IMR-90 (cell line): ENCODE results near the gene MEIS1. TPM values are rescaled to one million over a fixed set of nuclear protein-coding genes. Genes with fewer than 3 reads are reported as not detected.

ENCODE experiments used
- ATAC-seq: fragments of 200-7000 bp; cut with Tn5 transposase; 2 replicates; pipeline ENCODE4 v1.9.1; 2020; ENCODE audit warnings: low read depth, mild to moderate bottlenecking, moderate library complexity
- BruUV-seq: library from RNA; stranded (reverse); fragments of 400-500 nt; replicated peaks from 2 replicates; lab custom pipeline; 2021; lab: Mats Ljungman, UMichigan
- CTCF ChIA-PET: fragments of 300-600 bp; formaldehyde crosslinking; extraction: SDS; loops from one replicate; lab custom pipeline; 2021; ENCODE audit warnings: antibody characterized with exemption; lab: Yijun Ruan, JAX
- POLR2A ChIA-PET: fragments of 300-600 bp; sonication (Branson Sonifier 250); formaldehyde crosslinking; loops from one replicate; lab custom pipeline; 2022; ENCODE audit warnings: antibody characterized with exemption; ENCODE audit not compliant: unreplicated experiment; lab: Charles Lee
- DNase-seq: peaks from one replicate; pipeline ENCODE4 v3.0.0; 2013
- H2AFZ ChIP-seq: replicated peaks from 2 replicates; pipeline ENCODE3; 2013; ENCODE audit warnings: low read length, mild to moderate bottlenecking; ENCODE audit not compliant: poor library complexity
- H2AK5ac ChIP-seq: 2 replicates; pipeline ENCODE4 v1.6.1; 2013; ENCODE audit warnings: low read depth, low read length, inconsistent platforms
- H2AK9ac ChIP-seq: replicated peaks from 2 replicates; pipeline ENCODE3; 2013; ENCODE audit warnings: mild to moderate bottlenecking, low read depth, low read length, moderate library complexity; ENCODE audit not compliant: poor library complexity
- H2BK120ac ChIP-seq: 2 replicates; pipeline ENCODE4 v1.6.1; 2013; ENCODE audit warnings: low read depth, low read length, inconsistent platforms
- H2BK15ac ChIP-seq: 3 replicates; pipeline ENCODE4 v1.6.1; 2013; ENCODE audit warnings: low read depth, low read length, inconsistent platforms
- H2BK20ac ChIP-seq: 2 replicates; pipeline ENCODE4 v1.6.1; 2013; ENCODE audit warnings: low read depth, mild to moderate bottlenecking, inconsistent platforms, low read length, moderate library complexity
- H2BK5ac ChIP-seq: 2 replicates; pipeline ENCODE4 v1.6.1; 2013; ENCODE audit warnings: mild to moderate bottlenecking, low read depth, low read length, inconsistent platforms; ENCODE audit not compliant: poor library complexity, severe bottlenecking
- H3K14ac ChIP-seq: replicated peaks from 2 replicates; pipeline ENCODE4 v1.6.1; 2013; ENCODE audit warnings: low read depth, low read length, inconsistent platforms
- H3K18ac ChIP-seq: 2 replicates; pipeline ENCODE4 v1.6.1; 2013; ENCODE audit warnings: low read depth, low read length, control low read depth
- H3K23ac ChIP-seq: 2 replicates; pipeline ENCODE4 v1.6.1; 2013; ENCODE audit warnings: low read depth, low read length, inconsistent platforms
- H3K27ac ChIP-seq: 2 replicates; pipeline ENCODE4 v1.5.1; 2013; ENCODE audit warnings: mild to moderate bottlenecking, control low read depth, low read length; ENCODE audit not compliant: insufficient read depth
- H3K27me3 ChIP-seq: 2 replicates; pipeline ENCODE4 v1.6.1; 2013; ENCODE audit warnings: low read length; ENCODE audit not compliant: control insufficient read depth, insufficient read depth
- H3K36me3 ChIP-seq: 2 replicates; pipeline ENCODE4 v1.6.1; 2013; ENCODE audit warnings: low read length, mixed read lengths; ENCODE audit not compliant: control insufficient read depth, insufficient read depth
- H3K4ac ChIP-seq: 2 replicates; pipeline ENCODE4 v1.6.1; 2013; ENCODE audit warnings: low read depth, low read length, inconsistent platforms
- H3K4me1 ChIP-seq: 2 replicates; pipeline ENCODE4 v1.6.1; 2013; ENCODE audit warnings: low read length, mixed read lengths; ENCODE audit not compliant: control insufficient read depth, insufficient read depth
- H3K4me2 ChIP-seq: 2 replicates; pipeline ENCODE4 v1.6.1; 2013; ENCODE audit warnings: low read depth, mild to moderate bottlenecking, control low read depth, low read length, moderate library complexity
- H3K4me3 ChIP-seq: 2 replicates; pipeline ENCODE4 v1.5.1; 2013; ENCODE audit warnings: low read depth, mild to moderate bottlenecking, control low read depth, low read length, moderate library complexity; ENCODE audit not compliant: insufficient read depth
- H3K56ac ChIP-seq: 2 replicates; pipeline ENCODE4 v1.6.1; 2013; ENCODE audit warnings: low read length, inconsistent platforms; ENCODE audit not compliant: insufficient read depth; ENCODE audit errors: extremely low read depth
- H3K79me1 ChIP-seq, 2 experiments: 2 replicates each; pipeline ENCODE4 v1.6.1; 2013; ENCODE audit warnings: low read length in 2 of 2, inconsistent platforms in 1 of 2, low read depth in 1 of 2
- H3K9ac ChIP-seq: 2 replicates; pipeline ENCODE4 v1.6.1; 2013; ENCODE audit warnings: low read depth, low read length, control low read depth
- H3K9me1 ChIP-seq: 2 replicates; pipeline ENCODE4 v1.6.1; 2013; ENCODE audit warnings: low read length, inconsistent platforms; ENCODE audit not compliant: insufficient read depth
- H3K9me3 ChIP-seq: 2 replicates; pipeline ENCODE4 v1.6.1; 2013; ENCODE audit warnings: low read length; ENCODE audit not compliant: control insufficient read depth, insufficient read depth
- H4K20me1 ChIP-seq: 2 replicates; pipeline ENCODE4 v1.6.1; 2013; ENCODE audit warnings: low read length, inconsistent platforms; ENCODE audit not compliant: insufficient read depth
- H4K5ac ChIP-seq: 2 replicates; pipeline ENCODE4 v1.6.1; 2013; ENCODE audit warnings: mild to moderate bottlenecking, low read depth, low read length, control low read depth
- H4K8ac ChIP-seq, 2 experiments: 2 replicates each; pipeline ENCODE4 v1.6.1; 2013; ENCODE audit warnings: low read depth in 2 of 2, low read length in 2 of 2, control low read depth in 1 of 2, inconsistent platforms in 1 of 2
- H4K91ac ChIP-seq: 2 replicates; pipeline ENCODE4 v1.6.1; 2013; ENCODE audit warnings: low read depth, low read length, inconsistent platforms; ENCODE audit not compliant: insufficient read depth
- CEBPB ChIP-seq: IDR thresholded peaks from 2 replicates; pipeline ENCODE4 v1.6.1; 2012; ENCODE audit warnings: low read depth, low read length, improper control_type of control experiment
- POLR2A ChIP-seq: IDR thresholded peaks from 2 replicates; pipeline ENCODE4 v1.6.1; 2012; ENCODE audit warnings: mild to moderate bottlenecking, low read depth, low read length
- RAD21 ChIP-seq: IDR thresholded peaks from 2 replicates; pipeline ENCODE4 v1.6.1; 2012; ENCODE audit warnings: low read length, improper control_type of control experiment
- SMC3 ChIP-seq: fragments of 150-350 bp; IDR thresholded peaks from 2 replicates; pipeline ENCODE4 v1.6.1; 2016; ENCODE audit warnings: low read depth, mild to moderate bottlenecking, antibody characterized with exemption, low read length, moderate library complexity
- WGBS, 2 experiments: methylation state at CpG; one replicate each; pipeline versions ENCODE4 v1.1.5 to v1.1.7; 2013; ENCODE audit warnings: missing lambda C conversion rate in 2 of 2; ENCODE audit not compliant: insufficient read length in 1 of 2; ENCODE audit errors: extremely low coverage in 2 of 2; 5-methylcytosine and 5-hydroxymethylcytosine counted together
- dilution Hi-C: fragments of 300-500 bp; cut with HindIII; formaldehyde crosslinking; loops from one replicate; pipeline ENCODE4 v1.14.3; 2018; ENCODE audit warnings: low sequenced_read_pairs; ENCODE audit not compliant: unreplicated experiment
- in situ Hi-C: fragments of 300-500 bp; cut with MboI; formaldehyde crosslinking; loops from 3 replicates; pipeline ENCODE4 v1.14.3; 2019; ENCODE audit warnings: low sequenced_read_pairs, inconsistent platforms, mixed read lengths
- intact Hi-C: fragments of 100-400 bp; cut with micrococcal nuclease; formaldehyde crosslinking; loops from 2 replicates; pipeline ENCODE4 v1.10.0; 2022
- polyA plus RNA-seq, 3 experiments: library from polyadenylated mRNA; depleted of rRNA; stranded (reverse); fragments of >200 nt; gene quantifications; 2 replicates each; pipeline ENCODE4 v1.2.3, GENCODE V29; 2012; ENCODE audit warnings: low replicate concordance in 1 of 3
- total RNA-seq: library from RNA; depleted of rRNA; stranded (reverse); fragments of >200 nt; gene quantifications from 2 replicates; pipeline ENCODE4 v1.2.3, GENCODE V29; 2012

The MEIS1 gene
- total and polyA plus RNA-seq, 2 of the 4 experiments (the other 2 are of a cell fraction): 54.4 to 157 TPM

DNA sequence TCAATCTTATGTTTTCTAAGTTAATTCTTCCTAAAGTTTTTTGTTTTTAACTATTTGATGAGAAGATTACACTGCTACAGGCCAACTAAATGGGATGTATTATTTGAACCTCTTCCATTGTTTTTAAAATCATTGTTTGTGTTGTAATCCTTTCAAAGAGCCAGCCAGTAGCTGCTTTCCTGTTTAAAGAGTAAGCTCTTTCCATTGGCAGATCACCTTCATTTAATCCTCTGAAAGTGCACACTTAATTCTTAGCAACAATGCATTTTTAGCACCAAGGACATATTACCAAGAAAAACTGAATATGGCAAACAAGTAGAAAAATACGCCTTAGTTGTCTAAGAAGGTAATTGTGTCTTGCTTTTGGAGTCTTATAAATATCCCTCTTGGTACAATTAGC is 54.0 kb downstream of the MEIS1 start:
- Histone ChIP-seq H2BK20ac (no peak overlapping the region), H3K27ac (no peak overlapping the region), H4K20me1 (peaks cover 88% of the 10 kb centered on the region), H3K14ac (no peak overlapping the region), H2BK15ac (no peak overlapping the region), H4K91ac (no peak overlapping the region), H3K4me2 (0 out of 2 replicates have a peak overlapping the region, but pooled peaks have one; percentile 17), H3K27me3 (no peaks in the 10 kb centered on the region), H2AK9ac (no peak overlapping the region), H2AFZ (no peak overlapping the region), H3K4ac (no peak overlapping the region), H2BK5ac (no peak overlapping the region), H3K4me1 (peaks cover 26% of the 10 kb centered on the region), H3K9me1 (peaks cover 21% of the 10 kb centered on the region), H3K56ac (no peak overlapping the region), H3K18ac (no peak overlapping the region), H3K36me3 (peaks cover 27% of the 10 kb centered on the region), H3K23ac (no peak overlapping the region), H4K5ac (no peak overlapping the region), H3K9me3 (no peaks in the 10 kb centered on the region), H3K9ac (no peak overlapping the region), H4K8ac (no peak overlapping the region), H2AK5ac (no peak overlapping the region), H2BK120ac (no peak overlapping the region), H3K79me1 (peaks cover 16 to 57% of the 10 kb centered on the region in 2 experiments), H3K4me3 (no peak overlapping the region)
- intact Hi-C loops: no loop called here
- TF ChIP-seq POLR2A (no peak), RAD21 (no peak), SMC3 (no peak), CEBPB (no peak)
- BruUV-seq: no TSS peak
- POLR2A ChIA-PET: no interaction called here
- no peak for DNase-seq
- CTCF ChIA-PET: interaction anchor here (0.7 kb wide), 1 partner anchor 14 kb away, joined by 3 read pairs; no protein-coding TSS in a partner anchor
- dilution Hi-C loops: no loop called here
- no peak for ATAC-seq
- in situ Hi-C loops: no loop called here
- no CpG with 5 or more reads among the region's 1 CpG for WGBS, 2 experiments
